NCI-H2227 (cell line): ENCODE measurements around the gene FLCN.
"Not testable (repeated sequence)": the region's sequence is repeated elsewhere in the genome, so short reads cannot be mapped to it uniquely, and the experiment has no call there.

Experiments
- DNase-seq: peaks from one replicate; lab custom pipeline; 2025; ENCODE audit not compliant: unreplicated experiment; lab: John Stamatoyannopoulos, UW

FLCN gene

GRCh38 chr17:17237026-17237799, at the start of gene FLCN:
TSS of gene FLCN (minus strand) at chr17:17237168. CDS start at chr17:17228137, 9,031 bp downstream.
- DNase-seq: peak; percentile 87

GRCh38 chr17:17285951-17286350, 49.0 kb upstream of the FLCN start:
- no peak for DNase-seq

- peak; percentile 98 for DNase-seq
Measured at GRCh38 chr17:17280613-17281549, 43.9 kb upstream of the FLCN start, which contains the start of gene COPS3. TSS of gene COPS3 (minus strand) at chr17:17281246. CDS start at chr17:17281186, 60 bp downstream.

- no peak for DNase-seq
Measured at GRCh38 chr17:17279316-17279715, 42.3 kb upstream of the FLCN start.

GRCh38 chr17:17277431-17277830, 40.5 kb upstream of the FLCN start:
- not testable (repeated sequence) for DNase-seq

GRCh38 chr17:17275971-17276370, 39.0 kb upstream of the FLCN start:
- DNase-seq: no peak

- DNase-seq: no peak
Measured at GRCh38 chr17:17269926-17270773, 33.2 kb upstream of the FLCN start.

- no peak for DNase-seq
Measured at GRCh38 chr17:17264430-17264829, 27.5 kb upstream of the FLCN start.

DNA sequence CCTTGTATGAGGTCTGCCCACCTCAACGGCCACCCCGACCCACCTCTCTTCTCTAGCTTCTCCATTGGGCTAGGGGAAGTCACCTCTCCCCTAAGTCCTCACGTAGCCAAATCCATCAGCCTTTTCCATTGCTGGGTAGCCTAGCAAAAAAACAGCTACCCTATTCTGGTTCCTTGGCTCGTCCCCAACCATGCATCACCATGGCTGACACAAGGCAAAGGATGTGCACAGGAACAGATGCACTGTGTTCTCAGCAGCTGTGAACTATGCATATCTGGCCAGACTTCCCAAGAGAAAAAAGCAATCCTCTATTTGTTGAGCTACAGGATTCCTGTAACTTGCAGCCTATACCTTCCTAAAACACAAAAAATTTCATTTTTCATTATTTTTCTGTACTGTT, 22.0 kb upstream of the FLCN start:
- no peak for DNase-seq

GRCh38 chr17:17258011-17258410, 21.0 kb upstream of the FLCN start:
- DNase-seq: no peak

DNA sequence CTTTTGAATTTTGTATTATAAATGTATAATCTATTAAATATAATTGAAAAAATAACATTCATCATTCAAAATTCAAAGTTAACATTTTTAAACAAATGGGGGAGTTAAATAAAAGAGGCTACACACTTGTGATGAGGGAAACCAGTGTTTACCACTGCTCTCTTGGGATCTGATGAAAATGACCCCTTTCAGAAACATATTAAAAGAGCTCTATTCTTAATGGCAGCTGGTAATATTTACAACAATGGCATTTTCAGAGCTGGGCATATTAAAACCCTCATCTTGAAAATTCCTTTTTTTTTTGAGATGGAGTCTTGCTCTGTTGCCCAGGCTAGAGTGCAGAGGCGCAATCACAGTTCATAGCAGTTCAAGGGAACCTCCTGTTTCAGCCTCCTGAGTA, 19.3 kb upstream of the FLCN start:
- DNase-seq: no peak

GRCh38 chr17:17255689-17256088, 18.7 kb upstream of the FLCN start:
- not testable (repeated sequence) for DNase-seq

DNA sequence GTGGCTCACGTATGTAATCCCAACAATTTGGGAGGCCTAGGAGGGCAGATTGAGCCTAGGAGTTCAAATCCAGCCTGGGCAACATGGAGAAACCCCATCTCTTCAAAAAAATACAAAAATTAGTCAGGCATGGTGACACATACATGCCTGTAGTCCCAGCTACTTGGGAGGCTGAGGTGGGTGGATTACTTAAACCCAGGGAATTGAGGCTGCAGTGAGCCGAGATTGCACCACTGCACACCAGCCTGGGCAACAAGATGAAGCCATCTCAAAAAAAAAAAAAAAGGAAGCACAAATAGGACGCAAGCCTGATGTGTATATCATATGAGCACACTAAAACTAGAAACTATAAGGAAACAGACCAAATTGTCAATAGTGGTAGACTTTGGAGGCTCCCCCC, 17.1 kb upstream of the FLCN start:
- no peak for DNase-seq

DNA sequence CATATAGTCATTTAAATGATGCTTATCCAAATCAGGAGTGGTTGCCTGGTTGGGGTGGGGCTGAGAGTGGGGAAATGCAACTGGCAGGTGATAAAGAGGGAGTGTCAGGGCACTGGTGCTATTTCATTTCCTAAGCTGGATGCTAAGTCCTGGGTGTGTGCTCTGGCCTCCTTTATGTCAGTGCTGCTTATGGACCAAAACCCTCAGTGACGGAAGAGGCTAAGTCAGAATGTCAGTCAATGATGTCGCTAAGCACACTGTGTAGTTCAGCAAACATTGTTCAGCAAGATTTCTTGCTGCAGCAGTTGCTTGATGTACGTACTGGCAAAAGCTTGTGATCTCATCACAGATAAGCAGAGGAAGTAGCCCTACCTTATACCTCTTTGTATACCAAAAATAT, 16.4 kb upstream of the FLCN start:
- no peak for DNase-seq

DNA sequence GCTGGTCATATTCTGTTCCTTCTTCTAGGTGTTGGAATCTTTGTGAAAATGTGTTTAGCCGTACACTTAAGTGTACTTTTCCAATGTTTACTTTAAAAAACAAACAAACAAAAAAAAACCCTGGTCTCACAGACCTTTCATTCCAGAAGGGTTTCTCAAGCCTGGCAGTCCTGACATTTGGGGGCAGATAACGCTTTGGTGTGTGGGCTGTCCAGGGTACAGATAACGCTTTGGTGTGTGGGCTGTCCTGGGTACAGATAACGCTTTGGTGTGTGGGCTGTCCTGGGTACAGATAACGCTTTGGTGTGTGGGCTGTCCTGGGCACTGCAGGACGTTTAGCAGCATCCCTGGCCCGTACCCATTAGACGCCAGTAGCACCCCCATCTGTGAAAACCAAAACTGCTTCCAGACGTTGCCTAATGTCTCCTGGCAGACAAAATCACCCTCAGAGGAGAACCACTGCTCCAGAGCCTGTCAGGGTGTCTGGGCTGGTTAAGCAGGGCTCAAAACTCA, 15.2 kb upstream of the FLCN start:
- DNase-seq: no peak

DNA sequence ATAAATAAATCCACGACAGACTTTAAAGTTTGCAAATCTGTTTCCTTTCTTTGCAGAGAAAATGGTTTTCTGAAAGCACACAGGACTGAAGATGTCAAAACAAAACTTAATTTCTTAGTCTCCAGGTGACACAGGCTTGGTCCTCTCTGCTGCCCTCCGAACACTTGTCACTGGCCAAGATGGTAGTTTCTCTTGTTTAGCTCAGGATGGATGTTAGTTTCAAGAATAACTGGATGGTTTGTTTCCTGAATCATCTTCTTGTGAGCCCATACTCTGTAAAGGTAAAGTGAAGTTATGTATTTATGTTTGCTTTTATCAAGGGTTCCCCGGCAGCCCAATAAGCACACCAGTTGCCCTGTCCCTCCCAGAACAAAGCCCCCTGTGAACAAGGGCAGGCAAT, 9.9 kb upstream of the FLCN start:
- DNase-seq: no peak

- DNase-seq: no peak
Measured at GRCh38 chr17:17243163-17243562, 6.2 kb upstream of the FLCN start.

DNA sequence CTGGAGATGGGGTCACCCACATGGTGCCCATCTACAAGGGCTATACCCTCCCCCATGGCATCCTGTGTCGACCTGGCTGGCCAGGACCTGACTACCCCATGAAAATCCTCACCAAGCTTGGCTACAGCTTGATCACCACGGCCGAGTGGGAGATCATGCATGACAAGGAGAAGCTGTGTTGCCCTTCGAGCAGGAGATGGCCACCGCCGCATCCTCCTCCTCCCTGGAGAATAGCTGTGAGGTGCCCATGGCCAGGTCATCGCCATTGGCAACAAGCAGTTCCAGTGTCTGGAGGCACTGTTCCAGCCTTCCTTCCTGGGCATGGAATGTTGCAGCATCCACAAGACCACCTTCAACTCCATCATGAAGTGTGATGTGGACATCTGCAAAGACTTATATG, 5.3 kb upstream of the FLCN start:
- DNase-seq: no peak

- no peak for DNase-seq
Measured at GRCh38 chr17:17241656-17242055, 4.7 kb upstream of the FLCN start.

- no peak for DNase-seq
Measured at GRCh38 chr17:17239832-17240231, 2.9 kb upstream of the FLCN start.
